Neural progenitor cell (in vitro differentiated cells): ENCODE data around the gene ADH5. TPM values are rescaled to one million over a fixed set of nuclear protein-coding genes. Genes with fewer than 3 reads are reported as not detected.

ENCODE experiments used
- DNase-seq: peaks from one replicate; pipeline ENCODE4 v3.0.0-alpha.2; 2016; ENCODE audit warnings: low spot score
- H2AFZ ChIP-seq: fragments of 200-600 bp; sonication (generic); replicated peaks from 2 replicates; pipeline ENCODE4 v1.6.1; 2016; ENCODE audit warnings: antibody characterized with exemption
- H3F3A ChIP-seq: fragments of 200-600 bp; sonication (generic); 2 replicates; pipeline ENCODE4 v1.6.1; 2016; ENCODE audit warnings: antibody characterized with exemption, low read depth
- H3K27ac ChIP-seq: fragments of 200-600 bp; sonication (generic); 2 replicates; pipeline ENCODE4 v1.5.1; 2016; ENCODE audit warnings: mild to moderate bottlenecking
- H3K27me3 ChIP-seq: fragments of 200-600 bp; sonication (generic); 2 replicates; pipeline ENCODE4 v1.6.1; 2016; ENCODE audit warnings: mild to moderate bottlenecking, moderate library complexity
- H3K36me3 ChIP-seq: fragments of 200-600 bp; sonication (generic); 2 replicates; pipeline ENCODE4 v1.5.1; 2016
- H3K4me1 ChIP-seq: fragments of 200-600 bp; sonication (generic); 2 replicates; pipeline ENCODE4 v1.6.1; 2016; ENCODE audit warnings: mixed run types
- H3K4me2 ChIP-seq: fragments of 200-600 bp; sonication (generic); 2 replicates; pipeline ENCODE4 v1.6.1; 2016
- H3K4me3 ChIP-seq: fragments of 200-600 bp; sonication (generic); 2 replicates; pipeline ENCODE4 v1.5.1; 2016
- H3K79me2 ChIP-seq: fragments of 200-600 bp; sonication (generic); 2 replicates; pipeline ENCODE4 v1.6.1; 2016; ENCODE audit warnings: low read depth
- H3K9ac ChIP-seq: fragments of 200-600 bp; sonication (generic); 2 replicates; pipeline ENCODE4 v1.6.1; 2016
- H3K9me3 ChIP-seq: fragments of 200-600 bp; sonication (generic); 2 replicates; pipeline ENCODE4 v1.5.1; 2016; ENCODE audit warnings: low read depth
- H4K20me1 ChIP-seq: fragments of 200-600 bp; sonication (generic); 2 replicates; pipeline ENCODE4 v1.6.1; 2016; ENCODE audit warnings: low read depth
- H3K27ac Mint-ChIP-seq: 3 replicates; pipeline ENCODE4 v1.8.0; 2021; ENCODE audit warnings: mixed read lengths
- H3K27me3 Mint-ChIP-seq: 2 replicates; pipeline ENCODE4 v1.8.0; 2022; ENCODE audit warnings: low read depth, mild to moderate bottlenecking, inconsistent platforms, moderate library complexity, mixed read lengths; ENCODE audit not compliant: insufficient read depth
- H3K36me3 Mint-ChIP-seq: 3 replicates; pipeline ENCODE4 v1.8.0; 2021; ENCODE audit warnings: mixed read lengths
- H3K4me1 Mint-ChIP-seq: 3 replicates; pipeline ENCODE4 v1.8.0; 2021; ENCODE audit warnings: mixed read lengths
- H3K4me3 Mint-ChIP-seq: 3 replicates; pipeline ENCODE4 v1.8.0; 2021; ENCODE audit warnings: mild to moderate bottlenecking, moderate library complexity, mixed read lengths
- H3K9me3 Mint-ChIP-seq: 3 replicates; pipeline ENCODE4 v1.8.0; 2020; ENCODE audit warnings: mixed read lengths
- CTCF ChIP-seq: fragments of 200-600 bp; sonication (generic); IDR thresholded peaks from 2 replicates; pipeline ENCODE4 v1.5.1; 2017; ENCODE audit warnings: antibody characterized with exemption, mild to moderate bottlenecking
- EZH2 ChIP-seq: fragments of 200-600 bp; sonication (generic); IDR thresholded peaks from 2 replicates; pipeline ENCODE4 v1.6.1; 2017; ENCODE audit warnings: antibody characterized with exemption, mild to moderate bottlenecking, moderate library complexity
- EZH2phosphoT487 ChIP-seq: fragments of 200-600 bp; sonication (generic); IDR thresholded peaks from 2 replicates; pipeline ENCODE4 v1.6.1; 2017; ENCODE audit warnings: antibody characterized with exemption
- total RNA-seq: library from RNA; depleted of rRNA; stranded (reverse); fragments of >200 nt; gene quantifications from 2 replicates; pipeline ENCODE4 v1.2.3, GENCODE V29; 2015; ENCODE audit warnings: low replicate concordance

ADH5 gene
- total RNA-seq, 1 donor from 2014 or later, result 473 TPM

GRCh38 chr4:99052902-99053301, 35.7 kb downstream of the ADH5 start:
- Mint-ChIP-seq H3K4me1 (peaks cover 6% of the 10 kb centered on the region), H3K4me3 (no peak overlapping the region), H3K27ac (no peak overlapping the region), H3K9me3 (no peaks in the 10 kb centered on the region), H3K27me3 (no peaks in the 10 kb centered on the region), H3K36me3 (peaks cover 51% of the 10 kb centered on the region)
- Histone ChIP-seq H3K27ac (no peak overlapping the region), H2AFZ (no peak overlapping the region), H3K9me3 (no peaks in the 10 kb centered on the region), H3K4me3 (no peak overlapping the region), H3F3A (peaks cover 18% of the 10 kb centered on the region), H3K4me2 (no peak overlapping the region), H3K79me2 (no peaks in the 10 kb centered on the region), H3K4me1 (peaks cover 9% of the 10 kb centered on the region), H3K9ac (no peak overlapping the region), H4K20me1 (no peaks in the 10 kb centered on the region), H3K27me3 (no peaks in the 10 kb centered on the region), H3K36me3 (peaks cover 18% of the 10 kb centered on the region)
- DNase-seq, result no peak
- no peak for TF ChIP-seq EZH2phosphoT487
- no peak for TF ChIP-seq CTCF
- TF ChIP-seq EZH2, result no peak

- no peak overlapping the region for H3K4me2 ChIP-seq
- H3F3A ChIP-seq, result no peaks in the 10 kb centered on the region
- no peaks in the 10 kb centered on the region for H3K9me3 Mint-ChIP-seq
- H2AFZ ChIP-seq, result no peak overlapping the region
- peaks cover 8% of the 10 kb centered on the region for H3K36me3 ChIP-seq
- H3K36me3 Mint-ChIP-seq, result peaks cover 54% of the 10 kb centered on the region
- H3K27me3 ChIP-seq, result no peaks in the 10 kb centered on the region
- no peak overlapping the region for H3K4me3 Mint-ChIP-seq
- no peaks in the 10 kb centered on the region for H3K27me3 Mint-ChIP-seq
- no peak overlapping the region for H3K27ac ChIP-seq
- H4K20me1 ChIP-seq, result no peaks in the 10 kb centered on the region
- no peaks in the 10 kb centered on the region for H3K4me1 Mint-ChIP-seq
- no peaks in the 10 kb centered on the region for H3K4me1 ChIP-seq
- H3K27ac Mint-ChIP-seq, result no peak overlapping the region
- no peaks in the 10 kb centered on the region for H3K9me3 ChIP-seq
- no peaks in the 10 kb centered on the region for H3K79me2 ChIP-seq
- H3K9ac ChIP-seq, result no peak overlapping the region
- no peak for DNase-seq
- no peak overlapping the region for H3K4me3 ChIP-seq
- TF ChIP-seq EZH2 (no peak), CTCF (no peak), EZH2phosphoT487 (no peak)
Observed at GRCh38 chr4:99047710-99048109, 40.9 kb downstream of the ADH5 start.

GRCh38 chr4:99043346-99043745, 45.2 kb downstream of the ADH5 start:
- DNase-seq, result no peak
- no peak overlapping the region for H3K4me3 Mint-ChIP-seq
- Histone ChIP-seq H3K9ac (no peak overlapping the region), H3K27ac (no peak overlapping the region), H3K4me3 (no peak overlapping the region), H3K4me2 (no peak overlapping the region), H3F3A (no peaks in the 10 kb centered on the region), H4K20me1 (no peaks in the 10 kb centered on the region), H2AFZ (no peak overlapping the region), H3K9me3 (peaks cover 3% of the 10 kb centered on the region), H3K4me1 (no peaks in the 10 kb centered on the region), H3K27me3 (no peaks in the 10 kb centered on the region), H3K36me3 (peaks cover 3% of the 10 kb centered on the region), H3K79me2 (peaks cover 6% of the 10 kb centered on the region)
- no peak overlapping the region for H3K27ac Mint-ChIP-seq
- peaks cover 35% of the 10 kb centered on the region for H3K36me3 Mint-ChIP-seq
- H3K4me1 Mint-ChIP-seq, result no peaks in the 10 kb centered on the region
- TF ChIP-seq CTCF (no peak), EZH2phosphoT487 (no peak), EZH2 (no peak)
- H3K9me3 Mint-ChIP-seq, result peaks cover 2% of the 10 kb centered on the region
- no peaks in the 10 kb centered on the region for H3K27me3 Mint-ChIP-seq

- peaks cover 20% of the 10 kb centered on the region for H3K36me3 ChIP-seq
- no peaks in the 10 kb centered on the region for H3K27me3 Mint-ChIP-seq
- no peaks in the 10 kb centered on the region for H3K4me1 ChIP-seq
- H4K20me1 ChIP-seq, result no peaks in the 10 kb centered on the region
- H3K27ac Mint-ChIP-seq, result no peak overlapping the region
- H3K27me3 ChIP-seq, result no peaks in the 10 kb centered on the region
- TF ChIP-seq CTCF (no peak), EZH2 (no peak), EZH2phosphoT487 (no peak)
- no peak for DNase-seq
- H3F3A ChIP-seq, result no peaks in the 10 kb centered on the region
- no peak overlapping the region for H3K27ac ChIP-seq
- H3K9me3 Mint-ChIP-seq, result peaks cover 13% of the 10 kb centered on the region
- no peak overlapping the region for H3K4me2 ChIP-seq
- H3K79me2 ChIP-seq, result peaks cover 41% of the 10 kb centered on the region
- peaks cover 21% of the 10 kb centered on the region for H3K9me3 ChIP-seq
- H3K4me3 ChIP-seq, result no peak overlapping the region
- no peak overlapping the region for H3K9ac ChIP-seq
- H3K4me3 Mint-ChIP-seq, result no peak overlapping the region
- H2AFZ ChIP-seq, result no peak overlapping the region
- no peaks in the 10 kb centered on the region for H3K4me1 Mint-ChIP-seq
- H3K36me3 Mint-ChIP-seq, result peaks cover 43% of the 10 kb centered on the region
Observed at GRCh38 chr4:99038213-99038612, 50.4 kb downstream of the ADH5 start.
